Motor neuron (in vitro differentiated cells): ENCODE measurements around the gene TMEM80. TPM values are rescaled to one million over a fixed set of nuclear protein-coding genes. Genes with fewer than 3 reads are reported as not detected.
"Not testable (repeated sequence)": the region's sequence is repeated elsewhere in the genome, so short reads cannot be mapped to it uniquely, and the experiment has no call there.

Experiments
- ATAC-seq, 8 experiments: fragments of 200-7000 bp; cut with Tn5 transposase; replicated peaks in 6 of 8; 2 replicates each; pipeline ENCODE4 v1.8.0; 2021; ENCODE audit warnings: mild to moderate bottlenecking in 8 of 8, moderate library complexity in 8 of 8
- H3K27ac ChIP-seq, 2 donors: fragments of 250-450 bp; sonication (Bioruptor Pico); 2 replicates each; pipeline ENCODE4 v1.9.0; 2021; ENCODE audit warnings: antibody characterized with exemption in 2 of 2, mild to moderate bottlenecking in 2 of 2, moderate library complexity in 1 of 2
- H3K4me1 ChIP-seq, 2 donors: fragments of 250-450 bp; sonication (Bioruptor Pico); replicated peaks in 1 of 2; 2 replicates each; pipeline ENCODE4 v1.6.1; 2021; ENCODE audit warnings: antibody characterized with exemption in 2 of 2, mild to moderate bottlenecking in 2 of 2, moderate library complexity in 1 of 2
- H3K4me3 ChIP-seq, 5 donors: fragments of 250-450 bp; sonication (Bioruptor Pico); 2 replicates each; pipeline ENCODE4 v1.9.0; 2021; ENCODE audit warnings: antibody characterized with exemption in 5 of 5, mild to moderate bottlenecking in 5 of 5, moderate library complexity in 4 of 5
- WGBS, 10 experiments: fragments of 450-650 bp; shearing (Covaris generic); methylation state at CpG; one replicate each; pipeline ENCODE4 v1.0.0; 2022; 5-methylcytosine and 5-hydroxymethylcytosine counted together
- in situ Hi-C, 9 experiments: fragments of 400-800 bp; cut with MboI; loops; one replicate each; pipeline ENCODE4 v1.15.0; 2021; ENCODE audit warnings: low sequenced_read_pairs in 9 of 9, low pct_unique_long_range_greater_than_20kb in 2 of 9; ENCODE audit not compliant: unreplicated experiment in 9 of 9
- total RNA-seq, 8 experiments: library from RNA; unstranded; fragments of 300-600 nt; gene quantifications; 2 replicates each; pipeline versions ENCODE4 v1.2.3 to v1.2.4, GENCODE V29; 2022

Gene TMEM80
- total RNA-seq, 8 experiments from 2014 or later, result 11.8 to 47.1 (median 20.9) TPM

DNA sequence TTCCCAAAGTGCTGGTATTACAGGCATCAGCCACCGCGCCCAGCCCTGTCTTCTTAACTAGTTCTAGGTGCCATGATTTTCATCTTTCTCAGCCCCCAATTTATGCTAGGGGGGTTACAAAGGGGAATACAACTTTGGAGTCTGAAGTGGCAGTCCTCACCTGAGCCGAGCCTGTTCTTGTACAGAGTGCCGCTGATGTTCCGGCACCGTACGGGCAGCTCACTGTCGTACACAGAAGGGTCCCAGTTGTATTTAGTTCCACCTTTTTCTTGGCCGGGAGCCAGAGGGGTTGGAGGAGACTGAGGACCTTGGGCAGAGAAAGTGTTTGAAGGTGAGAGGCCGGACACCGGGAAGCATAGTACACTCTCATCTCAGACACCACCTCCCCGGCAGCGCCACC is 7.9 kb upstream of the TMEM80 start:
- no peak overlapping the region for H3K27ac ChIP-seq
- no peak for ATAC-seq
- no peak overlapping the region for H3K4me3 ChIP-seq
- H3K4me1 ChIP-seq, result peaks cover under 1% of the 10 kb centered on the region in 2 donors
- in situ Hi-C loops, result no loop called here
- whole genome bisulfite sequencing, 10 experiments, result 78 to 100% (median 92%) methylated on average over 4 to 11 of the region's 13 CpGs; no CpG with 5 or more reads in 4 of the 10 experiments

DNA sequence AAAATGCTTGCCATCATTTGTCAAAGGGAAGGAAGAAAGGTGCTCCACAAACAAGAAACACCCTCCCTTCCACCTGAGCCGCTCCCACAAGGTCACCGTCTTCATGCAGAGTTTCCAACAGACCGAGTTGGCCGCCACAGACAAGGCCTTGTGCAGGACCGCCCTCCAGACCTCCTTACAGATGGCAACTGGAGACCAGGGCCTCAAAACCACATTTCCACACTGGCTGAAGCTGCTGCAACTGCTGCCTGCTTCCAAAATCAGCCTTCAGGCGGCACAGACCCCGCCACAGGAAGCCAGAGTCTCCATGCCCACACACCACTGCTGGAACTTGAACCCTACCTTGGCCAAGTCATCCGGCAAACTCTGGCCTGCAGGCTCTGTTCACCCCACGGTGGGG is 6.9 kb upstream of the TMEM80 start:
- WGBS, 10 experiments, result 80 to 100% (median 95%) methylated on average over 1 to 7 of the region's 9 CpGs; no CpG with 5 or more reads in 3 of the 10 experiments
- in situ Hi-C loops, result no loop called here
- Histone ChIP-seq H3K4me3 (no peak overlapping the region), H3K4me1 (peaks cover 10% of the 10 kb centered on the region in 2 donors), H3K27ac (no peak overlapping the region)
- ATAC-seq, result no peak

GRCh38 chr11:689625-690024 is 6.0 kb upstream of the TMEM80 start:
- in situ Hi-C loops, result no loop called here
- no peak overlapping the region for H3K4me3 ChIP-seq
- ATAC-seq, result no peak
- H3K27ac ChIP-seq, result no peak overlapping the region
- peaks cover 15% of the 10 kb centered on the region in 2 donors for H3K4me1 ChIP-seq
- WGBS, 10 experiments, result 80 to 100% (median 92%) methylated on average over 1 to 2 of the region's 7 CpGs; no CpG with 5 or more reads in 5 of the 10 experiments

GRCh38 chr11:690244-690643 is 5.4 kb upstream of the TMEM80 start:
- H3K27ac ChIP-seq, H3K4me3 ChIP-seq, ATAC-seq, in situ Hi-C loops: not testable (repeated sequence)
- 100% methylated on average over 1 of the region's 3 CpGs; no CpG with 5 or more reads in 9 of the 10 experiments for WGBS, 10 experiments
- peaks cover 15% of the 10 kb centered on the region in 2 donors for H3K4me1 ChIP-seq

- H3K27ac ChIP-seq, result no peak overlapping the region
These were observed 4.6 kb upstream of the TMEM80 start for GRCh38 chr11:690738-691633.

DNA sequence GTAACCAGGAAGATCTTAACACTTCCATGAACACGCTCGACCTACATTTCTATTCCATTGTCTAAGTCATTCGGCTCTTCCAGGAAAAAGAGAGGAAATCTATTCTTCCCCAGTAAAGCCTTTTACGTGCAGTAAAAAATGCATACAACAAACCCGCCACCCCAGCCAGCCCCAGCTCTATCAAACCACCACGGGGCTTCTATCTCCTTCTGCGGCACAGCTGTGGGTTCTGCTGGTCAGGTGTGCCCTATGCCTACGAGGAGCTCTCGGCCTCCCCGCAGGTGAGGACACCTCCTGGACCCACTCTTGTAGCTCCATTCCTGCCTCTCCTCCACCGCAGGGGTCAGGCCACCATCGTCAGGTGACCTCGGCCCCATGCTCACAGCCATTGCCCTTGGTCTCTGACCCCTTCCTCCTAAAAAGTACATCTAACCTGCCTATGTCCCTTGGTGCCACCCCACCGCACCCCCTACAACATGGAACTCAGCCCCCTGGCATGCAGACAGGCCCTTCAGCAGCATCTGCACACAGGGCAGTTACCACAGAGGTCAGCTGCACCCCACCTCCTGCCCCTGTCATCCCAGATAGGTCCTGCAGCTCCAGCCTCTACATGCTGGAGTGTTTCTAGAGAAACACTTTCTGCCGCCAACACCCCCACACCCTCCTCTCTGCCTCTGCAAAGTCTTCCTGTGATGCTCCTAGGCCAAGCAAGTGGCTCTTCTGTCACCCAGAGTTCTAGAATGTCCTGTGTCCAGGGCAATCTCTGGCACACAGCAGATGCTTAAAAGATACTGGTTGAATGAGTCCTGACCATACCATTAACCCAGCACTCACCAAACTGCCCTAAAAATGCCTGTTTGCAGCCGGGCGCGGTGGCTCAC is 3.7 kb upstream of the TMEM80 start:
- Histone ChIP-seq H3K4me1 (peaks cover 15 to 18% of the 10 kb centered on the region in 2 donors), H3K27ac (no peak overlapping the region), H3K4me3 (no peak overlapping the region)
- ATAC-seq, result no peak
- in situ Hi-C loops, result no loop called here
- 20 to 100% (median 86%) methylated on average over 1 to 7 of the region's 18 CpGs; no CpG with 5 or more reads in 4 of the 10 experiments for WGBS, 10 experiments

More at GRCh38 chr11:690738-691633, 4.6 kb upstream of the TMEM80 start:
- no peak for ATAC-seq
- Histone ChIP-seq H3K4me3 (no peak overlapping the region), H3K4me1 (peaks cover 15% of the 10 kb centered on the region in 2 donors)
- in situ Hi-C loops, result no loop called here
- 20 to 87% (median 70%) methylated on average over 2 to 6 of the region's 27 CpGs; no CpG with 5 or more reads in 6 of the 10 experiments for WGBS, 10 experiments

- no peak overlapping the region for H3K27ac ChIP-seq
- in situ Hi-C loops, result no loop called here
- no peak for ATAC-seq
- peak overlapping the region in 3 of 5 donors; percentile 37 to 78 (median 63) for H3K4me3 ChIP-seq
- peaks cover 15 to 26% of the 10 kb centered on the region in 2 donors for H3K4me1 ChIP-seq
- WGBS, 10 experiments, result 20 to 90% (median 67%) methylated on average over 1 to 22 of the region's 23 CpGs
These were observed 2.7 kb upstream of the TMEM80 start for GRCh38 chr11:692824-693414.

DNA sequence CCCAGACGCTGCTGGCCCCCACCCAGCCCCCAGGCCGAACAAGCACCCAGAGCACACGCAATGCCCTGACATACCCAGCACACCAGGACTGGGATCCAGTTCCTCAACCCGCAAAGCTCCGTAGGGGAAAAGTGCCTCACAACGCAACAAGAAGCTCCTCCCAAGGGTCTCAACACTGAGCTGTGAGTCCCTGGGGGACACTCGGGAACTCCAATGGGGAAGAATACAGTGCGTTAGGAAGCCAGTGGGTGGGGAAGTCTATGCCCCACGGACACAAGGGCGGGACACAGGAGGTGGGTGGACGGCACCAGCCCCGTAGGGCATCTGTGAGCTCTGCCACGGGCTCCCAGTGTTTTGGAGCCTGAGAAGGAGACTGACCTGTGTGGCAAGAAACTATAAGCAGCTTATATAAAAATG is 2.2 kb upstream of the TMEM80 start:
- Histone ChIP-seq H3K4me3 (peak overlapping the region in 4 of 5 donors; percentile 37 to 78 (median 59)), H3K27ac (no peak overlapping the region)
- WGBS, 10 experiments, result 0 to 31% (median 17%) methylated on average over 1 to 3 of the region's 13 CpGs; no CpG with 5 or more reads in 5 of the 10 experiments

DNA sequence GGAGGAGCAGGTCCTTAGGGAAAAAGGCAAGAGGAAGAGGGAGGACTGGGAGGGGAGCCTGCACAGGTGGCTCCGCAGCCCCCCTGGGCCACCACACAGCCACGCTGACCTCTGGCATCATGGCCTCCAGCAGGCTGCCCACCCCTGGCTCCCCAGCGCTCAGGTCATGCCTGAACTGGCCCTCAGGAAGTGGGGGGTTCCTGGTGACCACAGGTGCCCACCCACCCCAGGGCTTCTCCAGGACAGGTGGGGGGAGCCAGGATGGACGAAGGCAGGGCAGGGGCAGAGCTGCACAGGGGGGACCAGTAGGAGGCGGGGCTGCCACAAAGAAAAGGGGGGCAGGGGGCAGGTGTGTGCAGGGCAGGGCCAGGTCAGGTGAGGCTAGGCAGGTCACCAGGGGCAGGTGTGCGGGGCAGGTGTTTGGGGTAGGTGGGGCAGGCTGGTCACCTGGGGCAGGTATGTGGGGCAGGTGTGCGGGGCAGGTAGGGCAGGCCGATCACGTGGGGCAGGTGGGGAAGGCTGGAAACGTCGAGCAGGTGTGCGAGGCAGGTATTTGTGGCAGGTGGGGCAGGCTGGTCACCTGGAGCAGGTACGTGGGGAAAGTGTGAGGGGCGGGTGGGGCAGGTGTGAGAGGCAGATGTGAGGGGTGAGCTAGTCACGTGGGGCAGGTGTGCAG is 1.6 kb upstream of the TMEM80 start:
- WGBS, 10 experiments, result no CpG with 5 or more reads among the region's 15 CpGs
- in situ Hi-C loops, result no loop called here
- Histone ChIP-seq H3K4me1 (peaks cover 15 to 32% of the 10 kb centered on the region in 2 donors), H3K4me3 (peak overlapping the region; percentile 37 to 83 (median 63)), H3K27ac (no peak overlapping the region)
- no peak for ATAC-seq

More for the DNA sequence above, 2.2 kb upstream of the TMEM80 start:
- in situ Hi-C loops, result no loop called here
- no peak for ATAC-seq
- H3K4me1 ChIP-seq, result peaks cover 15 to 30% of the 10 kb centered on the region in 2 donors

GRCh38 chr11:694563-695287 is 891 bp upstream of the TMEM80 start, which contains the start of gene DEAF1:
Gene DEAF1, minus strand, starts transcription at chr11:695222. Its CDS starts 175 bp downstream, at chr11:695047.
- H3K27ac ChIP-seq, result peak within 1 kb of the TSS; percentile 100
- ATAC-seq, result peak; percentile 73 to 89 (median 88)
- 0% methylated on average over 3 to 10 of the region's 103 CpGs; no CpG with 5 or more reads in 5 of the 10 experiments for WGBS, 10 experiments
- H3K4me3 ChIP-seq, result peak within 1 kb of the TSS; percentile 63 to 84 (median 78)
- in situ Hi-C loops, result no loop called here
- peaks cover 15 to 32% of the 10 kb centered on the region in 2 donors for H3K4me1 ChIP-seq

DNA sequence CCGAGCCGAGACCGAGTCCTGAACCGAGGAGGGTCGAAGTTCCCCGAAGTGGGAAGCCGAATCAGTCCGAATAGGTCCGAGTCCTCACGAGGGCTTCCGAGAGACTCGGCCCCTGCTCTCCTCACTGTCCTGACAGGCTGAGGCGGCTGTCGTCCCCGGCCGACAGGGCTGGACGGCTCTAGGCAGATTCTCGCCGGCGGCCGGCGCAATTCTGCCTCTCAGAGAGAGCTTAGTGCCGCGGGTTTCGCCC is 403 bp upstream of the TMEM80 start:
- no peak for ATAC-seq
- in situ Hi-C loops, result no loop called here
- Histone ChIP-seq H3K4me1 (peaks cover 15 to 32% of the 10 kb centered on the region in 2 donors), H3K4me3 (peak overlapping the region; percentile 63 to 84 (median 78)), H3K27ac (peak overlapping the region; percentile 100)
- WGBS, 10 experiments, result 0 to 4% (median 0%) methylated on average over 1 to 9 of the region's 25 CpGs; no CpG with 5 or more reads in 5 of the 10 experiments
